Loucy (cell line): ENCODE data around the gene GAS2.

Experiments
- H2AFZ ChIP-seq: fragments of 200-600 bp; sonication (generic); 2 replicates; pipeline ENCODE4 v1.6.0; 2016; ENCODE audit warnings: antibody characterized with exemption, mild to moderate bottlenecking, low read length, moderate library complexity
- H3F3A ChIP-seq: fragments of 200-600 bp; 2 replicates; pipeline ENCODE4 v1.6.0; 2016; ENCODE audit warnings: antibody characterized with exemption, low read depth, mild to moderate bottlenecking
- H3K27me3 ChIP-seq: fragments of 200-600 bp; sonication (generic); 2 replicates; pipeline ENCODE4 v1.6.1; 2014; ENCODE audit warnings: low read length, mild to moderate bottlenecking; ENCODE audit not compliant: insufficient read depth, poor library complexity, severe bottlenecking
- H3K36me3 ChIP-seq: fragments of 200-600 bp; sonication (generic); 2 replicates; pipeline ENCODE4 v1.6.1; 2016; ENCODE audit warnings: low read length; ENCODE audit not compliant: insufficient read depth
- H3K4me1 ChIP-seq: fragments of 200-600 bp; sonication (generic); 2 replicates; pipeline ENCODE4 v1.5.1; 2014; ENCODE audit warnings: low read length, mild to moderate bottlenecking; ENCODE audit not compliant: insufficient read depth, poor library complexity, severe bottlenecking
- H3K4me2 ChIP-seq: fragments of 200-600 bp; sonication (generic); 2 replicates; pipeline ENCODE4 v1.6.0; 2014; ENCODE audit warnings: antibody characterized with exemption, low read length, low read depth, mild to moderate bottlenecking; ENCODE audit not compliant: poor library complexity, severe bottlenecking
- H3K4me3 ChIP-seq: fragments of 200-600 bp; sonication (generic); 2 replicates; pipeline ENCODE4 v1.5.1; 2014; ENCODE audit warnings: low read length, mild to moderate bottlenecking, mixed read lengths; ENCODE audit not compliant: poor library complexity, severe bottlenecking
- H3K79me2 ChIP-seq: fragments of 200-600 bp; sonication (generic); 2 replicates; pipeline ENCODE4 v1.6.1; 2014; ENCODE audit warnings: low read length; ENCODE audit not compliant: insufficient read depth
- H3K9ac ChIP-seq: fragments of 200-600 bp; sonication (generic); 2 replicates; pipeline ENCODE4 v1.6.0; 2014; ENCODE audit warnings: mild to moderate bottlenecking, low read depth, low read length, moderate library complexity; ENCODE audit not compliant: poor library complexity, severe bottlenecking
- H3K9me2 ChIP-seq: fragments of 200-600 bp; sonication (generic); replicated peaks from 2 replicates; pipeline ENCODE4 v1.6.1; 2016; ENCODE audit warnings: low read depth, low read length, mixed read lengths
- H3K9me3 ChIP-seq: fragments of 200-600 bp; sonication (generic); 2 replicates; pipeline ENCODE4 v1.6.1; 2014; ENCODE audit warnings: mild to moderate bottlenecking, antibody characterized with exemption, low read length, low read depth; ENCODE audit not compliant: insufficient read depth
- H4K20me1 ChIP-seq: fragments of 200-600 bp; sonication (generic); 2 replicates; pipeline ENCODE4 v1.6.0; 2014; ENCODE audit warnings: antibody characterized with exemption, low read length, mild to moderate bottlenecking; ENCODE audit not compliant: insufficient read depth, poor library complexity, severe bottlenecking
- EZH2phosphoT487 ChIP-seq: fragments of 200-600 bp; IDR thresholded peaks from 2 replicates; pipeline ENCODE4 v1.6.1; 2018; ENCODE audit warnings: antibody characterized with exemption, mild to moderate bottlenecking, moderate library complexity, borderline replicate concordance
- TF ChIP-seq, protein P1 (sequence below): fragments of 200-600 bp; sonication (generic); conservative IDR thresholded peaks from 2 replicates; pipeline ENCODE4 v1.5.1; 2014; ENCODE audit warnings: mild to moderate bottlenecking, antibody characterized with exemption, low read length

The GAS2 gene

DNA sequence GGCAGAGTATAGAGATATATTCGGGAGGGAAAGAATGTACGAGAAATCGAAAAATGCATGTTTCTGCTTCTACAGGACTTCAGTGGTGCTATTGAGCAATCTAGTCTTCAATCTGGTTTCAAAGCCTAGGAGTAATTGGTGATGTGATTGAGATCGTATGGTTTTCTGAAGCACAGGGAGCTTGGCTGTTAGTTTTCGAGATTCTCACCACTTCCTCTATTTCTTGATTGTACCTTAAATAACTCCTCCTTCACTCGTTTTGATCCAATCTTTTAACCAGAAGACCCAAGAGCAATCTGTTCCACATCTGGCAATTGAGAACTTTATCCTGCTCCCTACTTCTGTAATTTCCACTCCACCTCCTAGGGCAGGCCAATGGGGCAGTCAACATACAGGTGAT lies 193.3 kb downstream of the GAS2 start:
- H3K4me2 ChIP-seq: no peak overlapping the region
- H3K79me2 ChIP-seq: no peaks in the 10 kb centered on the region
- no peak for TF ChIP-seq EZH2phosphoT487
- TF ChIP-seq, protein P1, sequence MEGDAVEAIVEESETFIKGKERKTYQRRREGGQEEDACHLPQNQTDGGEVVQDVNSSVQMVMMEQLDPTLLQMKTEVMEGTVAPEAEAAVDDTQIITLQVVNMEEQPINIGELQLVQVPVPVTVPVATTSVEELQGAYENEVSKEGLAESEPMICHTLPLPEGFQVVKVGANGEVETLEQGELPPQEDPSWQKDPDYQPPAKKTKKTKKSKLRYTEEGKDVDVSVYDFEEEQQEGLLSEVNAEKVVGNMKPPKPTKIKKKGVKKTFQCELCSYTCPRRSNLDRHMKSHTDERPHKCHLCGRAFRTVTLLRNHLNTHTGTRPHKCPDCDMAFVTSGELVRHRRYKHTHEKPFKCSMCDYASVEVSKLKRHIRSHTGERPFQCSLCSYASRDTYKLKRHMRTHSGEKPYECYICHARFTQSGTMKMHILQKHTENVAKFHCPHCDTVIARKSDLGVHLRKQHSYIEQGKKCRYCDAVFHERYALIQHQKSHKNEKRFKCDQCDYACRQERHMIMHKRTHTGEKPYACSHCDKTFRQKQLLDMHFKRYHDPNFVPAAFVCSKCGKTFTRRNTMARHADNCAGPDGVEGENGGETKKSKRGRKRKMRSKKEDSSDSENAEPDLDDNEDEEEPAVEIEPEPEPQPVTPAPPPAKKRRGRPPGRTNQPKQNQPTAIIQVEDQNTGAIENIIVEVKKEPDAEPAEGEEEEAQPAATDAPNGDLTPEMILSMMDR: no peak
- H3K4me3 ChIP-seq: no peak overlapping the region
- no peaks in the 10 kb centered on the region for H3K27me3 ChIP-seq
- H3K9me2 ChIP-seq: no peaks in the 10 kb centered on the region
- H2AFZ ChIP-seq: no peak overlapping the region
- H4K20me1 ChIP-seq: no peaks in the 10 kb centered on the region
- H3K36me3 ChIP-seq: no peaks in the 10 kb centered on the region
- no peaks in the 10 kb centered on the region for H3K9me3 ChIP-seq
- H3K9ac ChIP-seq: no peak overlapping the region
- no peaks in the 10 kb centered on the region for H3F3A ChIP-seq
- H3K4me1 ChIP-seq: no peaks in the 10 kb centered on the region

DNA sequence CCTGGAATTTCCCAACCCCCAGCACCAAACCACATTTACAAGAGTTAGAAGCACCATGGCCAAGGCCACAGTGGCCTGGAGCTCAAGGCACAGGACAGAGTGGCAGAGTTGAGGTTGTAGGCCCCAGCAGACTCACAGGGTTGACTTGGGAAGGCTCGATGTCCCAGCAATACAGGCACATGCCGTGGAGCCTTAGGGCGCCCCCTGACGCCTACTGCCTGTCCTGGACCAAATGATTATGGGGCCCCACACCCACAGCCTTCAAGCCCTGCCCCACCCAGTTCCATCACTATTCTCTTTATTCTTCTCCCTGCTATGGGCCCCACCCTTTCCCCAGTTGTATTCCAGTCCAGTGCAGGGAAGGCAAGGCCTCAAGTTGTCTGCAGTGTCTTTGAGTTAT lies 193.8 kb downstream of the GAS2 start, which contains the start of gene CCDC179:
TSS of gene CCDC179 (minus strand) at position 234 of the 400 bp plus-strand sequence. CDS start at position 181, 53 bp downstream.
- TF ChIP-seq, protein P1: no peak
- no peak for TF ChIP-seq EZH2phosphoT487
- Histone ChIP-seq H3K79me2 (no peaks in the 10 kb centered on the region), H3F3A (no peaks in the 10 kb centered on the region), H3K4me2 (no peak within 1 kb of the TSS), H3K9me3 (no peaks in the 10 kb centered on the region), H3K36me3 (no peaks in the 10 kb centered on the region), H3K9ac (no peak within 1 kb of the TSS), H3K4me3 (no peak within 1 kb of the TSS), H3K9me2 (no peaks in the 10 kb centered on the region), H2AFZ (no peak within 1 kb of the TSS), H3K27me3 (no peaks in the 10 kb centered on the region), H3K4me1 (no peaks in the 10 kb centered on the region), H4K20me1 (no peaks in the 10 kb centered on the region)
